ENCODE measurements around the gene BCO1.

- TF ChIP-seq CTCF (IDR thresholded peaks at IDR 0.05) (no peak), POLR2A (IDR thresholded peaks at IDR 0.05) (no peak), POLR2AphosphoS5 (IDR thresholded peaks at IDR 0.05) (no peak)
These were observed 91.5 kb downstream of the BCO1 start for GRCh38 chr16:81329947-81330346.
